Rectal smooth muscle tissue (tissue), 1 donor: Measurements from ENCODE around the gene SBK3.
A peak's percentile ranks its signal among the peaks of the same experiment; 100 is the strongest.
"Not testable (repeated sequence)": the region's sequence is repeated elsewhere in the genome, so short reads cannot be mapped to it uniquely, and the experiment has no call there.

Experiments used
- H3K27ac ChIP-seq: one replicate; pipeline ENCODE4 v1.7.0; 2013; ENCODE audit warnings: low read depth, low read length, inconsistent platforms
- H3K27me3 ChIP-seq: one replicate; pipeline ENCODE4 v1.7.0; 2013; ENCODE audit warnings: low read length; ENCODE audit not compliant: control insufficient read depth, insufficient read depth
- H3K36me3 ChIP-seq: one replicate; pipeline ENCODE4 v1.7.0; 2013; ENCODE audit warnings: low read length; ENCODE audit not compliant: control insufficient read depth, insufficient read depth
- H3K4me1 ChIP-seq: one replicate; pipeline ENCODE4 v1.7.0; 2013; ENCODE audit warnings: low read length; ENCODE audit not compliant: control insufficient read depth, insufficient read depth
- H3K4me3 ChIP-seq: one replicate; pipeline ENCODE4 v1.7.0; 2013; ENCODE audit warnings: low read length
- H3K9ac ChIP-seq: one replicate; pipeline ENCODE4 v1.7.0; 2013; ENCODE audit warnings: low read length

SBK3 gene

DNA sequence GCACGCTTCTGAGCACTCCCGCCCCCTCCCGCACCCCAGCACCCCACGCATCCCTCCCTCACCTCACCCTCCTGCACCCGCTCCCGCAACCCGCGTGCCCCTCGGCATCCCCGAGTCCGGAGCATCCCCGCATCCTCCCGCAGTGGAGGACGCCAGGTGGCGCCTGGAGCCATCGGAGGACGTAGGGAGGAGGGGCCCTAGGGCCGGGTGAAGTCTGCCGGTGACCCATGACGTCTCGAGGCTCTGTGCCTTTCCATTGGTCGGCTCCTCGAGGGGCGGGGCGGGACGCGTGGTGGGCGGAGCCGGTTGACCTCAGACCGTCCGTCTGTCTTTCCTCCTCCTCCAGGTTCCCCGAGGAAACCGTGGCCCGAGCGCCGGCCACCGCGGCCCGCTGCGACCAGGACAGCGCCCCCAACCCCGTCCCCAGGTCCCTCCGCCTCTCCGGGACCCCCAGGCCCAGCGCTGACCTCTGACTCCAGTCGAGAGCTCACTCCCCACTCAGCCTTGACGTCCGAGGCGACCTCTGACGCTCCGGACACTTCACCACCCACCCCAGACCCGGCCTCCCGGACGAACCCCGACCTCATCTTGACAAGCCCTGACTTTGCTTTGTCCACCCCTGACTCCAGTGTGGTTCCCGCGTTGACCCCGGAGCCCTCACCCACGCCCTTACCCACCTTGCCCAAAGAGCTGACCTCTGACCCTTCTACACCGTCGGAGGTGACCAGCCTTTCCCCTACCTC is 28.3 kb downstream of the SBK3 start:
- H3K9ac ChIP-seq, result no peak overlapping the region
- no peaks in the 10 kb centered on the region for H3K27me3 ChIP-seq
- H3K4me3 ChIP-seq, result peak overlapping the region; percentile 64
- H3K4me1 ChIP-seq, result no peaks in the 10 kb centered on the region
- H3K36me3 ChIP-seq, result no peaks in the 10 kb centered on the region
- peak overlapping the region; percentile 88 for H3K27ac ChIP-seq

DNA sequence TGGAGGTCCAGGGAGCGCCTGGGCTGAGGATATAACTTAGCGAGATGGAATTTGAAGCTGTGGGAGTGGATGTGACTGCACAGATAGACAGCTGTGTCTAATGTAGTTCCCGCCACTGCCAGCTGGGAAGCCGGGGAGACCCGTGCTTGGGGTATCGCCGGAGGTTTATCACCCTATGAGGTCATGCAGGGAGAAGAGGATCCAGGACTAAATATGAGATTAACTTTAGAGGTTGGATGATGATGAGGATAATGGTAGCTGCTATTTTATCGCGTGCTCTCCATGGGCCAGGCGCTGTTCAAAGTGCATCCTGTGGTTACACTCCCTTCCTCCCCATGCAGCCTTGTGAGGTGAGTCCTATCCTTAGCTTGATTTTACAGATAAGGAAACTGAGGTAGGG is 37.2 kb downstream of the SBK3 start:
- Histone ChIP-seq H3K9ac (no peak overlapping the region), H3K27ac (no peak overlapping the region), H3K36me3 (peaks cover 4% of the 10 kb centered on the region), H3K4me3 (no peak overlapping the region), H3K4me1 (peaks cover 2% of the 10 kb centered on the region), H3K27me3 (no peaks in the 10 kb centered on the region)

DNA sequence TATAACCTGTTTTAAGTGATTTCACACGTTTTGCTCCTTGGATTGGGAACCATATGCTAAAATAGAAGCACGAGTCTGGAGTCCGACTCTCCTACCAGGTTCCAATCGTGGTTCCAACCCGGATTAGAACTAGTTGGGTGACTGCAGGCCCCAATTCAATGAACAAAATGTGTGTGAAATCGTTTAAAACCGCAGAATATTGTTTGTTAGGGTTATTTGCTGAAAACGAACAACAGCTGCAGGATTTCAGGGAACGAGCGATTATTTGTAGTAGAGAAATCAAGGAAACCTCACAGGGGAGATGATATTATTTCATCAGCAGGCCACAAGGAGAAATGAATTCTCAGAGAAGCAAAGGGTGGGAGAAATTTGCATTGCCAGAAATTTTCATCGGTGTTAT is 40.4 kb downstream of the SBK3 start:
- Histone ChIP-seq H3K4me1 (peaks cover 2% of the 10 kb centered on the region), H3K9ac (no peak overlapping the region), H3K4me3 (no peak overlapping the region), H3K27me3 (no peaks in the 10 kb centered on the region), H3K27ac (no peak overlapping the region), H3K36me3 (peaks cover 4% of the 10 kb centered on the region)

DNA sequence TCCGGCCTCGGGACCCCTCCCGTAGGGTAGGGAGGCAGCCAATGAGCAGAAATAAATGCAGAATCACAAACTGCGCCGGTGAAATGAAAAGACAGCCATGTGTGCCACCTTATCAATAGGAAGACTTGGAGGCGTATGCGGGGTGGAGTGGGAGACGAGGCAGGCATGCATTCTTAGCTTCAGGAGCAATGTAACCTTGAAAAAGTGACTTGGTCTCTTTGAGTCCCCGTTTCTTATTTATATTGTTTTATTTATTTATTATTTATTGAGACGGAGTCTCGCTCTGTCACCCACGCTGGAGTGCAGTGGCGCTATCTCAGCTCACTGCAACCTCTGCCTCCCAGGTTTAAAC is 41.1 kb downstream of the SBK3 start:
- Histone ChIP-seq H3K9ac (no peak overlapping the region), H3K4me3 (peak overlapping the region; percentile 73), H3K27ac (peak overlapping the region; percentile 27), H3K4me1 (peaks cover 2% of the 10 kb centered on the region), H3K27me3 (no peaks in the 10 kb centered on the region), H3K36me3 (peaks cover 3% of the 10 kb centered on the region)

DNA sequence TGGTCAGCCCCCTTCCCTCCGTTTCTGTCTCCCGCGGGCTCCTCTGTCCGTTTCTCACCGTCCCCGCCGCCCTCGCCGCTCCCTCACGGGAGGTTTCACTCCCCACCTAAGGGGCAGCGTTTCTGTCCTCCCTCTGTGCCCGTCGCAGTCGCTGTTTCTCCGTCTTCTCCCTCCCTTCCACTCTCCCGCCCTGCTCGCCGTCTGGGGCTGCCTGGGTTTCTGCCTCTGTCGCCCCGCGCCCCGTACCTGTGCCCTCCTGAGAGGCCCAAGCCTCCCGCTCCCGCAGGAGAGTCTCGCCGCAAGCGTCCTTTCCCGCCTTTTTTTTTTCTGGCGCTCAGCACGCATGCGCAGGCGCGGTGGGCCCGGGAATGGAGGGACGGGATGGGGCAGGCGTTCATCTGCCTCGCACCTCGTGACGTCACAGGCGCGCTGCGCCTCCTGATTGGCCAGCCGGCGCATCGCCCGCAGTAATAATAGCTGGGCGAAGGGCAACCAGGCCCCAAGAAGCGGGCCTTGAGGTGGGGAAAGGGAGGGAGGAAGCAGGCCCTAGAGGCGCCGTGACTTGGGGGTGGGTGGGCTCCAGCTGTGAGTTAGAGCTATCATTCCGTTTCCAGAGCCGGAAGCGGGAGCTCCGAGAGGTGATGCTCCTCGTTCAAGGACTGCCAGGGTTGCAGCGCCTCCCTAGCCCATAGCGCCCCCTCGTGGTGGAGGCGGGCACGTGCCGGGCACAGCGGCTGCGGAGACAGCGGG is 41.7 kb downstream of the SBK3 start:
- H3K9ac ChIP-seq, result no peak overlapping the region
- peak overlapping the region; percentile 73 for H3K4me3 ChIP-seq
- H3K4me1 ChIP-seq, result peaks cover 2% of the 10 kb centered on the region
- H3K36me3 ChIP-seq, result no peaks in the 10 kb centered on the region
- H3K27ac ChIP-seq, result peak overlapping the region; percentile 27
- no peaks in the 10 kb centered on the region for H3K27me3 ChIP-seq

DNA sequence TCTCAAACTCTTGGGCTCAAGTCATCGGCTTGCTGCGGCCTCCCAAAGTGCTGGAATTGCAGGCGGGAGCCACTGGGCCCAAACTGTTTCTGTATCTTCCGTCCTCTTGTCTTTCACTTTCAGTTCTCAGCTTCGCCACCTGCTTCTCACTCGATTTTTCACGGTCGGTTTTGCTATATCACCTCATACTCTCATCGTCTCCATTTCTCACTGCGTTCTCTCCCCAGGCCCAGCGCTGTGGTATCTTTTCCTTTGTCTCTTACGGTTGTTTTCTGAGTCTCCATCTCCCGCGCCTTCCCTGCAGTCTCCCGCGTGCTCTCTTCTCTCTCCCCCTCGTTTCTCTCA is 42.2 kb downstream of the SBK3 start:
- no peaks in the 10 kb centered on the region for H3K27me3 ChIP-seq
- no peak overlapping the region for H3K4me3 ChIP-seq
- H3K4me1 ChIP-seq, result peaks cover 2% of the 10 kb centered on the region
- no peak overlapping the region for H3K9ac ChIP-seq
- no peaks in the 10 kb centered on the region for H3K36me3 ChIP-seq
- no peak overlapping the region for H3K27ac ChIP-seq

DNA sequence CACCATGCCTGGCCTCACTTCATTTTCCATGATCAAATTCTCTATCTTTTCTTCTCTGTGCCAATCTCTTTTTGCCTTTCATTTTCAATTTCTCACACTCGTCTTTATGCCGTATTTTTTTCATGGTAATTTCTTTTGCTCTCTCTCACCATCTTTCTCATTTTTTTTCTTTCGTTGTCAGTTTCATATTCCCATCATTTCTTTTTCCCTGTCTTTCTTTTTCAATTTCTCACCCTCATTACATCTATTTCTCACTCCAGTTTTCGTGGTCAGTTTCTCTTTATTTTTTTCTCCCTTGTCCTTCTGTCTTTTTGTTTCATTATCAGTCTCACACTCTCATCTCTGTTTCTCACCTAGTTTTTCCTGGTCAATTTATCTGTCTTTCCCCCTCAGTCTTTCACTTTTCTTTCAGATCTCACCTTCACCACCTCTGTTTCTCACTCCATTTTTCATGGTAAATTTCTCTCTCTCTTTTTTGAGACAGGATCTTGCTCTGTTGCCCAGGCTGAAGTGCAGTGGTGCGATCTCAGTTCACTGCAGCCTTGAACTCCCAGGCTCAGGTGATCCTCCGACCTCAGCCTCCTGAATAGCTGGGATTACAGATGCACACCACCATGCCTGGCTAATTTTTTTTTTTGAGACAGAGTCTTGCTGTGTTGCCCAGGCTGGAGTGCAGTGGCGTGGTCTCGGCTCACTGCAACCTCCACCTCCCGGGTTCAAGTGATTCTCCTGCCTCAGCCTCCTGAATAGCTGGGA is 43.0 kb downstream of the SBK3 start:
- Histone ChIP-seq H3K4me1 (peaks cover 2% of the 10 kb centered on the region), H3K27me3 (no peaks in the 10 kb centered on the region), H3K9ac (no peak overlapping the region), H3K36me3 (no peaks in the 10 kb centered on the region), H3K4me3 (no peak overlapping the region), H3K27ac (no peak overlapping the region)

DNA sequence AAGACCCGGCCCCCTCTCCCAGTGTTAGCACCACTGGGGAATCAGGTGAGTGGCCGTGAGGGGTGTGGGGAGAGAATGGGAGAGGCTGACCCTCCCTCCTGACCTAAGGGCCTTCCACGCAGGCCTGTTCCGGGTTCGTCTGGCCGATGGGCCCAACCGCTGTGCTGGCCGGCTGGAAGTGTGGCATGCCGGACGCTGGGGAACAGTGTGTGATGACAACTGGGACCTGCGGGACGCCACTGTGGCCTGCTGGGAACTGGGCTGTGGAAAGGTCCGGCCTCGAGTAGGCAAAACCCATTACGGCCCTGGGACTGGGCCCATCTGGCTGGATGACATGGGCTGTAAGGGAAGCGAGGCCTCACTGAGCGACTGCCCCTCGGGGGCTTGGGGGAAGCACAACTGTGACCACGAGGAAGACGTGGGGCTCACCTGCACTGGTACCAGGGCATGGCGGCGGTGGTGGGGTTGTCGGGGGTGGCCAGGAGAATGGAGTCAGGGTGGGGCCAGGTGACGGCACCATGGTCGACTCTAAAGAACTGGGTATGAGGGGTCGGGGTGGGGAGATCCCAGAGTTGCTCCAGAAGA is 44.9 kb downstream of the SBK3 start:
- H3K9ac ChIP-seq, result no peak overlapping the region
- no peak overlapping the region for H3K27ac ChIP-seq
- no peaks in the 10 kb centered on the region for H3K27me3 ChIP-seq
- peaks cover 2% of the 10 kb centered on the region for H3K4me1 ChIP-seq
- no peak overlapping the region for H3K4me3 ChIP-seq
- no peaks in the 10 kb centered on the region for H3K36me3 ChIP-seq

DNA sequence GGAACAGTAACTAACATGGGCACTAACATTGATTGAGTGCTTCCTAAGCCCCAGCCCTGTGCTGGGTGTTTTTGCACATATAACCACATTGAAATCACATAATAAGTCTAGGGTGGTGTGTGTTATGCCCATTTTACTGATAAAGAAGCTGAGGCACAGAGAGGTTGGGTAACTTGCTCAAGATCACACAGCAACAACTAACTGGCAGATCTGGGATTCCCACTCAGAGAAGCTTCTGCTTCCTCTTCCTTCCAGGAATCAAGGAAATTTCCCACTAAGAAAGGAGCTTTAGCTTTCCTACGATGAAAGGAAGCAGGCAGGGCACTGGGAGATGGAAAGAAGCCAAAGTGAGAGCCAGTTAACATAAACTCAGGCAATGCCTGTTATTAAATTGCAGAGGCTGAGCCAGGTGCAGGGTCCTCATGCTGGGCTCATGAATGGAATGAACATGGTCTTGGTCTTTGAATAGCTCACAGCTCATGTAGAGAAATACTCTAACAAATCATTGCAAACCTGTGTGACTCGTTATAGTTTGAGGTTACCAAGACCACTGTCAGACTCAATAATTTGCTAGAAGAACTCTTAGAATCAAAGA is 47.0 kb downstream of the SBK3 start:
- H3K27me3 ChIP-seq, result no peaks in the 10 kb centered on the region
- H3K4me3 ChIP-seq, result no peak overlapping the region
- peaks cover 6% of the 10 kb centered on the region for H3K4me1 ChIP-seq
- H3K9ac ChIP-seq, result no peak overlapping the region
- no peak overlapping the region for H3K27ac ChIP-seq
- H3K36me3 ChIP-seq, result no peaks in the 10 kb centered on the region

DNA sequence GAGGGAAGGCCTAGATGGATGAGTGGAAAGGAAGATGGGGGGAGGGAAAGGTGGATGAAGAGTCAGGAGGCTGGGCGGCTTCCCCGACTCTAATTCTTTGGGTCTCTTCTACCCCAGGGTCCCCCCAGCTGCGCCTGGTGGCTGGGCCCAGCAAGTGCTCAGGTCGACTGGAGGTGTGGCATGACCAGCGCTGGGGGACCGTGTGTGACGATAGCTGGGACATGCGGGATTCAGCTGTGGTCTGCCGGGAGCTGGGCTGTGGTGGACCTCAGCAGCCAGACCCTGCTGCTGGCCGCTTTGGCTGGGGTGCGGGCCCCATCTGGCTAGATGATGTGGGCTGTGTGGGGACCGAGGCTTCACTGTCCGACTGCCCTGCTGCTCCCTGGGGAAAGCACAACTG is 47.6 kb downstream of the SBK3 start:
- H3K9ac ChIP-seq, result no peak overlapping the region

DNA sequence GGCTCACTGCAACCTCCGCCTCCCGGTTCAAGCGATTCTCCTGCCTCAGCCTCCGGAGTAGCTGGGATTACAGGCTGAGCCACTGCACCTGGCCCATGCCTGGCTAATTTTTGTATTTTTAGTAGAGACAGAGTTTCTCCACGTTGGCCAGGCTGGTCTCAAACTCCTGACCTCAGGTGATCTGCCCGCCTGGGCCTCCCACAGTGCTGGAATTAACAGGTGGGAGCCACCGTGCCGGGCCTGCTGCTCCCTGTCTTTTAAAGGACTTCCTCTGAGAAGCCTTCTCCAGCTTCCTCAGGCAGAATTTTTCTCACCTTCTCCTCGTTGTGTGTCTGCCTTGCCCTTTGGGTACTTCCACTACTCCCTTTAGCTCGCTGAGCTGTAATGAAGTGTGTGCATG is 48.5 kb downstream of the SBK3 start:
- not testable (repeated sequence) for H3K27me3 ChIP-seq, H3K27ac ChIP-seq, H3K9ac ChIP-seq, H3K4me3 ChIP-seq, H3K36me3 ChIP-seq
- peaks cover 14% of the 10 kb centered on the region for H3K4me1 ChIP-seq

More for the DNA sequence above, 47.6 kb downstream of the SBK3 start:
- Histone ChIP-seq H3K27ac (no peak overlapping the region), H3K4me1 (peaks cover 6% of the 10 kb centered on the region), H3K27me3 (no peaks in the 10 kb centered on the region), H3K36me3 (no peaks in the 10 kb centered on the region), H3K4me3 (no peak overlapping the region)
